NCI-H2171 (cell line): ENCODE measurements around the gene C2CD3.

ENCODE experiments used
- DNase-seq: peaks from one replicate; lab custom pipeline; 2025; lab: John Stamatoyannopoulos, UW

Gene C2CD3

GRCh38 chr11:74170694-74171629 lies at the start of gene C2CD3, which contains the start of gene PPME1:
Gene C2CD3 (minus strand): TSS chr11:74171002. CDS start chr11:74170792, 210 bp downstream.
Gene PPME1 (plus strand): TSS chr11:74171289. CDS start chr11:74171422, 133 bp downstream.
- peak; percentile 87 for DNase-seq

- no peak for DNase-seq
These were observed 49.6 kb upstream of the C2CD3 start for GRCh38 chr11:74220376-74220775.

- DNase-seq, result no peak
These were observed 41.7 kb upstream of the C2CD3 start for GRCh38 chr11:74212533-74212932.

GRCh38 chr11:74208507-74208906 lies 37.7 kb upstream of the C2CD3 start:
- no peak for DNase-seq

- DNase-seq, result no peak
These were observed 35.9 kb upstream of the C2CD3 start for GRCh38 chr11:74206746-74207145.

GRCh38 chr11:74205181-74205580 lies 34.4 kb upstream of the C2CD3 start:
- no peak for DNase-seq

- no peak for DNase-seq
These were observed 33.9 kb upstream of the C2CD3 start for GRCh38 chr11:74204701-74205100.

GRCh38 chr11:74203966-74204365 lies 33.2 kb upstream of the C2CD3 start:
- no peak for DNase-seq

- DNase-seq, result no peak
These were observed 26.1 kb upstream of the C2CD3 start for GRCh38 chr11:74196781-74197486.

- no peak for DNase-seq
These were observed 25.0 kb upstream of the C2CD3 start for GRCh38 chr11:74195828-74196227.

GRCh38 chr11:74185695-74186094 lies 14.9 kb upstream of the C2CD3 start:
- DNase-seq, result no peak

- DNase-seq, result no peak
These were observed 14.5 kb upstream of the C2CD3 start for GRCh38 chr11:74185285-74185684.

GRCh38 chr11:74182635-74183034 lies 11.8 kb upstream of the C2CD3 start:
- no peak for DNase-seq

- DNase-seq, result no peak
These were observed 8.6 kb upstream of the C2CD3 start for GRCh38 chr11:74179234-74180052.

GRCh38 chr11:74175920-74176319 lies 5.1 kb upstream of the C2CD3 start:
- no peak for DNase-seq

GRCh38 chr11:74171997-74172396 lies 1.2 kb upstream of the C2CD3 start:
- DNase-seq, result no peak

- DNase-seq, result no peak
These were observed 797 bp upstream of the C2CD3 start for GRCh38 chr11:74171630-74171968.

- no peak for DNase-seq
These were observed 904 bp downstream of the C2CD3 start for GRCh38 chr11:74169738-74170458.

GRCh38 chr11:74168838-74169237 lies 2.0 kb downstream of the C2CD3 start:
- no peak for DNase-seq

GRCh38 chr11:74162681-74163467 lies 7.9 kb downstream of the C2CD3 start:
- no peak for DNase-seq

GRCh38 chr11:74159642-74160041 lies 11.2 kb downstream of the C2CD3 start:
- DNase-seq, result no peak
